OCI-LY7 (cell line): ENCODE measurements around the gene TUBB1. TPM values are rescaled to one million over a fixed set of nuclear protein-coding genes. Genes with fewer than 3 reads are reported as not detected.
"Not testable (repeated sequence)": the region's sequence is repeated elsewhere in the genome, so short reads cannot be mapped to it uniquely, and the experiment has no call there.

Source experiments
- BruUV-seq: library from RNA; stranded (reverse); fragments of 400-500 nt; replicated peaks from 2 replicates; lab custom pipeline; 2021; lab: Mats Ljungman, UMichigan
- CTCF ChIA-PET: fragments of 300-600 bp; sonication (Branson Sonifier 250); formaldehyde crosslinking; loops from one replicate; lab custom pipeline; 2022; ENCODE audit warnings: antibody characterized with exemption; ENCODE audit not compliant: unreplicated experiment; lab: Charles Lee
- POLR2A ChIA-PET: fragments of 300-600 bp; sonication (Branson Sonifier 250); formaldehyde crosslinking; loops from one replicate; lab custom pipeline; 2022; ENCODE audit warnings: antibody characterized with exemption; lab: Charles Lee
- DNase-seq: peaks from one replicate; pipeline ENCODE4 v3.0.0-alpha.2; 2015; ENCODE audit warnings: low spot score
- H2AFZ ChIP-seq: fragments of 200-600 bp; sonication (generic), shearing (Covaris generic); 2 replicates; pipeline ENCODE4 v1.6.1; 2014; ENCODE audit warnings: mild to moderate bottlenecking, antibody characterized with exemption, low read length, moderate library complexity
- H3K27ac ChIP-seq: fragments of 200-600 bp; sonication (generic); 2 replicates; pipeline ENCODE4 v1.5.1; 2014; ENCODE audit warnings: mixed run types, low read depth, mild to moderate bottlenecking, moderate library complexity, low read length, inconsistent platforms; ENCODE audit not compliant: poor library complexity, severe bottlenecking
- H3K36me3 ChIP-seq: fragments of 200-600 bp; sonication (generic); 2 replicates; pipeline ENCODE4 v1.6.1; 2014; ENCODE audit warnings: mild to moderate bottlenecking, antibody characterized with exemption, low read length, moderate library complexity, mixed read lengths; ENCODE audit not compliant: insufficient read depth
- H3K4me1 ChIP-seq: fragments of 200-600 bp; sonication (generic); 2 replicates; pipeline ENCODE4 v1.5.1; 2014; ENCODE audit warnings: mild to moderate bottlenecking, low read length; ENCODE audit not compliant: insufficient read depth, poor library complexity, severe bottlenecking
- H3K4me2 ChIP-seq: fragments of 200-600 bp; sonication (generic); 2 replicates; pipeline ENCODE4 v1.6.1; 2014; ENCODE audit warnings: mild to moderate bottlenecking, low read length
- H3K4me3 ChIP-seq: fragments of 200-600 bp; sonication (generic); 2 replicates; pipeline ENCODE4 v1.5.1; 2014; ENCODE audit warnings: mild to moderate bottlenecking, low read depth, low read length; ENCODE audit not compliant: poor library complexity, severe bottlenecking
- H3K79me2 ChIP-seq: fragments of 200-600 bp; sonication (generic); 2 replicates; pipeline ENCODE4 v1.6.1; 2016; ENCODE audit warnings: low read depth, mild to moderate bottlenecking, low read length, moderate library complexity, mixed read lengths; ENCODE audit not compliant: insufficient read depth
- H3K9me2 ChIP-seq: fragments of 200-600 bp; sonication (generic); 2 replicates; pipeline ENCODE4 v1.6.1; 2016; ENCODE audit warnings: mild to moderate bottlenecking, low read length, mixed read lengths; ENCODE audit not compliant: insufficient read depth
- H3K9me3 ChIP-seq: fragments of 200-600 bp; sonication (generic); 2 replicates; pipeline ENCODE4 v1.6.1; 2014; ENCODE audit warnings: mild to moderate bottlenecking, mixed run types, low read length, mixed read lengths
- H4K20me1 ChIP-seq: fragments of 200-600 bp; sonication (generic); 2 replicates; pipeline ENCODE4 v1.6.1; 2014; ENCODE audit warnings: mild to moderate bottlenecking, antibody characterized with exemption, low read length, moderate library complexity, mixed read lengths; ENCODE audit not compliant: insufficient read depth
- CTCF ChIP-seq: fragments of 200-600 bp; sonication (generic); conservative IDR thresholded peaks from 2 replicates; pipeline ENCODE4 v1.5.1; 2014; ENCODE audit warnings: mild to moderate bottlenecking, antibody characterized with exemption, low read length, moderate library complexity, mixed read lengths
- EZH2phosphoT487 ChIP-seq: fragments of 200-600 bp; sonication (generic); IDR thresholded peaks from 2 replicates; pipeline ENCODE4 v1.6.1; 2018; ENCODE audit warnings: low read depth, borderline replicate concordance, mild to moderate bottlenecking, mixed run types, antibody characterized with exemption, low read length, moderate library complexity, mixed read lengths
- intact Hi-C: fragments of 100-400 bp; cut with micrococcal nuclease; formaldehyde crosslinking; loops from one replicate; pipeline ENCODE4 v1.10.0; 2022; ENCODE audit not compliant: unreplicated experiment
- total RNA-seq, 2 experiments: library from RNA; depleted of rRNA in 1 of 2; stranded (reverse); fragments of >200 nt in 1 of 2; shearing (Covaris generic) in 1 of 2; gene quantifications; 2 replicates each; pipeline ENCODE4 v1.2.3, GENCODE V29; 2014 to 2022

The TUBB1 gene
- total RNA-seq, 2 experiments from 2014 or later = 0.11 TPM; not detected in 1

- H3K4me1 ChIP-seq = peaks cover 58% of the 10 kb centered on the region
Measured at GRCh38 chr20:59040667-59041066, 21.4 kb downstream of the TUBB1 start.

GRCh38 chr20:59041487-59041886 is 22.3 kb downstream of the TUBB1 start:
- H2AFZ ChIP-seq, DNase-seq, H3K9me3 ChIP-seq, H3K27ac ChIP-seq, H3K9me2 ChIP-seq, CTCF ChIA-PET, BruUV-seq: not testable (repeated sequence)
- Histone ChIP-seq H4K20me1 (peaks cover 31% of the 10 kb centered on the region; the same call in 1 of the 2 replicates), H3K36me3 (peaks cover 48% of the 10 kb centered on the region), H3K4me2 (peak overlapping the region; percentile 91), H3K4me3 (peak overlapping the region; percentile 86), H3K4me1 (peaks cover 58% of the 10 kb centered on the region), H3K79me2 (peaks cover 61% of the 10 kb centered on the region)
- intact Hi-C loops = loop anchor here (5.0 to 10.0 kb wide), 3 partner anchors 59 to 387 kb away; partner anchors contain the start of genes NELFCD and STX16
- POLR2A ChIA-PET = interaction anchor here (0.5 to 1.9 kb wide), 3 partner anchors 8 to 1322 kb away, joined by 3 to 11 read pairs (median 4); partner anchors contain the start of gene ATP5F1E

More at GRCh38 chr20:59040667-59041066, 21.4 kb downstream of the TUBB1 start:
- Histone ChIP-seq H3K9me3 (no peaks in the 10 kb centered on the region), H3K79me2 (peaks cover 61% of the 10 kb centered on the region), H3K4me3 (peak overlapping the region; percentile 86), H3K36me3 (peaks cover 57% of the 10 kb centered on the region), H4K20me1 (peaks cover 31% of the 10 kb centered on the region; the same call in 1 of the 2 replicates), H3K27ac (no peak overlapping the region), H3K9me2 (no peaks in the 10 kb centered on the region), H3K4me2 (peak overlapping the region; percentile 91), H2AFZ (no peak overlapping the region)
- TF ChIP-seq CTCF (no peak), EZH2phosphoT487 (no peak)
- CTCF ChIA-PET = no interaction called here
- no peak for DNase-seq
- BruUV-seq = TSS peak; percentile 37
- intact Hi-C loops = loop anchor here (5.0 to 10.0 kb wide), 3 partner anchors 58 to 386 kb away; partner anchors contain the start of genes NELFCD and STX16
- POLR2A ChIA-PET = interaction anchor here (1.9 kb wide), 1 partner anchor 9 kb away, joined by 11 read pairs; the partner anchor contains the start of gene ATP5F1E

- peak; percentile 32 for DNase-seq
- no TSS peak for BruUV-seq
- peaks cover 58% of the 10 kb centered on the region for H3K4me1 ChIP-seq
- no peaks in the 10 kb centered on the region for H3K9me2 ChIP-seq
- H3K27ac ChIP-seq = peak within 1 kb of the TSS; percentile 77
- H3K4me3 ChIP-seq = peak within 1 kb of the TSS; percentile 86
- H3K9me3 ChIP-seq = no peaks in the 10 kb centered on the region
- peak within 1 kb of the TSS; percentile 98 for H3K4me2 ChIP-seq
- CTCF ChIA-PET = no interaction called here
- POLR2A ChIA-PET = interaction anchor here (0.6 to 4.1 kb wide), 5 partner anchors 9 to 61 kb away, joined by 3 to 32 read pairs (median 6); partner anchors contain the start of gene ATP5F1E
- peaks cover 53% of the 10 kb centered on the region for H3K79me2 ChIP-seq
- H3K36me3 ChIP-seq = peaks cover 40% of the 10 kb centered on the region
- H2AFZ ChIP-seq = peak within 1 kb of the TSS; percentile 89
- no peak for TF ChIP-seq EZH2phosphoT487
- no peak for TF ChIP-seq CTCF
- peaks cover 31% of the 10 kb centered on the region; the same call in 1 of the 2 replicates for H4K20me1 ChIP-seq
- intact Hi-C loops = loop anchor here (2.0 to 10.0 kb wide), 5 partner anchors 37 to 387 kb away; partner anchors contain the start of genes NELFCD and STX16
Measured at GRCh38 chr20:59042151-59042795, 23.0 kb downstream of the TUBB1 start, which contains the start of gene PRELID3B. Gene PRELID3B (minus strand): TSS chr20:59042786. CDS start chr20:59042730, 56 bp downstream.
